DND-41 (cell line): ENCODE data around the gene PCDH10.

Source experiments
- ATAC-seq: fragments of 200-7000 bp; cut with Tn5 transposase; 3 replicates; pipeline ENCODE4 v1.9.1; 2021; ENCODE audit warnings: low read depth; ENCODE audit not compliant: insufficient read depth
- DNase-seq: peaks from one replicate; pipeline ENCODE4 v3.0.0-alpha.2; 2020
- H2AFZ ChIP-seq: 2 replicates; pipeline ENCODE4 v1.6.0; 2012; ENCODE audit warnings: low read depth, low read length
- H3K27ac ChIP-seq: 2 replicates; pipeline ENCODE4 v1.5.1; 2012; ENCODE audit warnings: low read length, inconsistent platforms
- H3K27me3 ChIP-seq: fragments of 200-600 bp; sonication (generic); 2 replicates; pipeline ENCODE4 v1.6.0; 2012; ENCODE audit warnings: low read length, mild to moderate bottlenecking, inconsistent platforms; ENCODE audit not compliant: insufficient read depth, poor library complexity
- H3K36me3 ChIP-seq: 2 replicates; pipeline ENCODE4 v1.5.1; 2012; ENCODE audit warnings: low read length, inconsistent platforms; ENCODE audit not compliant: insufficient read depth
- H3K4me1 ChIP-seq: 2 replicates; pipeline ENCODE4 v1.5.1; 2012; ENCODE audit warnings: mild to moderate bottlenecking, low read length; ENCODE audit not compliant: insufficient read depth
- H3K4me2 ChIP-seq: 2 replicates; pipeline ENCODE4 v1.6.0; 2012; ENCODE audit warnings: mild to moderate bottlenecking, moderate library complexity, low read length, inconsistent platforms; ENCODE audit not compliant: insufficient read depth
- H3K4me3 ChIP-seq, 2 experiments: fragments of 200-600 bp in 1 of 2; shearing (Covaris generic) in 1 of 2; 2 replicates each; pipeline ENCODE4 v1.5.1; 2012 to 2016; ENCODE audit warnings: inconsistent platforms in 2 of 2, low read length in 2 of 2, mild to moderate bottlenecking in 2 of 2, low read depth in 1 of 2, moderate library complexity in 1 of 2
- H3K79me2 ChIP-seq: 2 replicates; pipeline ENCODE4 v1.6.0; 2012; ENCODE audit warnings: low read length, inconsistent platforms; ENCODE audit not compliant: insufficient read depth
- H3K9ac ChIP-seq: 2 replicates; pipeline ENCODE4 v1.6.0; 2012; ENCODE audit warnings: low read depth, mild to moderate bottlenecking, inconsistent platforms, low read length, moderate library complexity
- H3K9me3 ChIP-seq: 2 replicates; pipeline ENCODE4 v1.5.1; 2012; ENCODE audit warnings: low read length, moderate library complexity, mild to moderate bottlenecking, inconsistent platforms; ENCODE audit not compliant: insufficient read depth, severe bottlenecking
- H4K20me1 ChIP-seq: 2 replicates; pipeline ENCODE4 v1.6.0; 2012; ENCODE audit warnings: low read length; ENCODE audit not compliant: insufficient read depth
- EZH2 ChIP-seq: IDR thresholded peaks from 3 replicates; pipeline ENCODE4 v1.6.1; 2012; ENCODE audit warnings: borderline replicate concordance, low read depth, mild to moderate bottlenecking, moderate library complexity, low read length, inconsistent platforms; ENCODE audit not compliant: severe bottlenecking
- TF ChIP-seq, protein P1 (sequence below): IDR thresholded peaks from 2 replicates; pipeline ENCODE4 v1.5.1; 2012; ENCODE audit warnings: borderline replicate concordance, low read length, moderate library complexity, mild to moderate bottlenecking; ENCODE audit not compliant: poor library complexity, severe bottlenecking; ENCODE audit errors: extremely low read depth

Gene PCDH10

GRCh38 chr4:133147921-133148689 is 989 bp upstream of the PCDH10 start:
- Histone ChIP-seq H3K4me3 (no peak overlapping the region), H3K27me3 (no peaks in the 10 kb centered on the region), H3K36me3 (peaks cover 12% of the 10 kb centered on the region; the same call in 1 of the 2 replicates), H3K27ac (no peak overlapping the region), H3K79me2 (no peaks in the 10 kb centered on the region), H3K9me3 (peaks cover 56% of the 10 kb centered on the region), H3K4me2 (no peak overlapping the region), H3K4me1 (peaks cover 29% of the 10 kb centered on the region), H2AFZ (no peak overlapping the region), H3K9ac (no peak overlapping the region), H4K20me1 (no peaks in the 10 kb centered on the region)
- DNase-seq (no peak), ATAC-seq (no peak)
- TF ChIP-seq EZH2: no peak
- TF ChIP-seq, protein P1, sequence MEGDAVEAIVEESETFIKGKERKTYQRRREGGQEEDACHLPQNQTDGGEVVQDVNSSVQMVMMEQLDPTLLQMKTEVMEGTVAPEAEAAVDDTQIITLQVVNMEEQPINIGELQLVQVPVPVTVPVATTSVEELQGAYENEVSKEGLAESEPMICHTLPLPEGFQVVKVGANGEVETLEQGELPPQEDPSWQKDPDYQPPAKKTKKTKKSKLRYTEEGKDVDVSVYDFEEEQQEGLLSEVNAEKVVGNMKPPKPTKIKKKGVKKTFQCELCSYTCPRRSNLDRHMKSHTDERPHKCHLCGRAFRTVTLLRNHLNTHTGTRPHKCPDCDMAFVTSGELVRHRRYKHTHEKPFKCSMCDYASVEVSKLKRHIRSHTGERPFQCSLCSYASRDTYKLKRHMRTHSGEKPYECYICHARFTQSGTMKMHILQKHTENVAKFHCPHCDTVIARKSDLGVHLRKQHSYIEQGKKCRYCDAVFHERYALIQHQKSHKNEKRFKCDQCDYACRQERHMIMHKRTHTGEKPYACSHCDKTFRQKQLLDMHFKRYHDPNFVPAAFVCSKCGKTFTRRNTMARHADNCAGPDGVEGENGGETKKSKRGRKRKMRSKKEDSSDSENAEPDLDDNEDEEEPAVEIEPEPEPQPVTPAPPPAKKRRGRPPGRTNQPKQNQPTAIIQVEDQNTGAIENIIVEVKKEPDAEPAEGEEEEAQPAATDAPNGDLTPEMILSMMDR: no peak

- H2AFZ ChIP-seq: no peak overlapping the region
- peaks cover 19% of the 10 kb centered on the region for H3K4me1 ChIP-seq
- H3K36me3 ChIP-seq: peaks cover 12% of the 10 kb centered on the region; the same call in 1 of the 2 replicates
- H3K27ac ChIP-seq: no peak overlapping the region
- DNase-seq: no peak
- no peak overlapping the region for H3K9ac ChIP-seq
- H3K4me2 ChIP-seq: no peak overlapping the region
- ATAC-seq: no peak
- no peaks in the 10 kb centered on the region for H3K27me3 ChIP-seq
- H3K9me3 ChIP-seq: peaks cover 56% of the 10 kb centered on the region
- H3K79me2 ChIP-seq: no peaks in the 10 kb centered on the region
- H3K4me3 ChIP-seq: no peak overlapping the region
- no peaks in the 10 kb centered on the region for H4K20me1 ChIP-seq
- no peak for TF ChIP-seq EZH2
- TF ChIP-seq, protein P1: no peak
Observed at GRCh38 chr4:133149364-133149695, 236 bp downstream of the PCDH10 start.

- no peak for ATAC-seq
- Histone ChIP-seq H2AFZ (no peak overlapping the region), H3K4me3 (no peak overlapping the region), H3K79me2 (no peaks in the 10 kb centered on the region), H3K4me1 (peaks cover 19% of the 10 kb centered on the region), H3K9ac (no peak overlapping the region), H3K4me2 (no peak overlapping the region), H4K20me1 (no peaks in the 10 kb centered on the region), H3K36me3 (peaks cover 12% of the 10 kb centered on the region; the same call in 1 of the 2 replicates), H3K9me3 (peaks cover 56% of the 10 kb centered on the region), H3K27ac (0 out of 2 replicates have a peak overlapping the region, but pooled peaks have one; percentile 17), H3K27me3 (no peaks in the 10 kb centered on the region)
- DNase-seq: no peak
- TF ChIP-seq, protein P1: no peak
- no peak for TF ChIP-seq EZH2
Observed at GRCh38 chr4:133149932-133150471, 908 bp downstream of the PCDH10 start.
